MM.1S (cell line): Measurements from ENCODE around the gene TLE3.

ENCODE experiments used
- DNase-seq: peaks from one replicate; pipeline ENCODE4 v3.0.0-alpha.2; 2015
- H2AFZ ChIP-seq: fragments of 300-600 bp; sonication (generic); 2 replicates; pipeline ENCODE4 v1.6.0; 2016; ENCODE audit warnings: antibody characterized with exemption, low read length
- H3F3A ChIP-seq: fragments of 300-600 bp; sonication (generic); 2 replicates; pipeline ENCODE4 v1.6.1; 2016; ENCODE audit warnings: mild to moderate bottlenecking, antibody characterized with exemption, low read length, moderate library complexity, mixed read lengths; ENCODE audit not compliant: insufficient read depth
- H3K27ac ChIP-seq: fragments of 300-600 bp; sonication (generic); 2 replicates; pipeline ENCODE4 v1.5.1; 2016; ENCODE audit warnings: mild to moderate bottlenecking, low read length
- H3K27me3 ChIP-seq: fragments of 300-600 bp; sonication (generic); replicated peaks from 2 replicates; pipeline ENCODE4 v1.6.0; 2016; ENCODE audit warnings: low read length; ENCODE audit not compliant: insufficient read depth
- H3K36me3 ChIP-seq: fragments of 300-600 bp; sonication (generic); replicated peaks from 2 replicates; pipeline ENCODE4 v1.6.1; 2016; ENCODE audit warnings: mild to moderate bottlenecking, low read length, mixed read lengths; ENCODE audit not compliant: insufficient read depth
- H3K4me1 ChIP-seq: fragments of 300-600 bp; sonication (generic); 2 replicates; pipeline ENCODE4 v1.6.1; 2016; ENCODE audit warnings: low read length, mixed read lengths
- H3K4me2 ChIP-seq: fragments of 300-600 bp; sonication (generic); 2 replicates; pipeline ENCODE4 v1.6.0; 2016; ENCODE audit warnings: low read depth, low read length
- H3K4me3 ChIP-seq: fragments of 300-600 bp; sonication (generic); 2 replicates; pipeline ENCODE4 v1.5.1; 2016; ENCODE audit warnings: low read length, mixed read lengths
- H3K79me2 ChIP-seq: fragments of 300-600 bp; sonication (generic); 2 replicates; pipeline ENCODE4 v1.6.1; 2016; ENCODE audit warnings: mixed run types, low read length, mixed read lengths
- H3K9ac ChIP-seq: fragments of 300-600 bp; sonication (generic); 2 replicates; pipeline ENCODE4 v1.6.1; 2016; ENCODE audit warnings: low read length, mixed read lengths
- H3K9me2 ChIP-seq: fragments of 300-600 bp; sonication (generic); replicated peaks from 2 replicates; pipeline ENCODE4 v1.6.1; 2016; ENCODE audit warnings: mild to moderate bottlenecking, low read length, mixed read lengths; ENCODE audit not compliant: insufficient read depth
- H3K9me3 ChIP-seq: fragments of 300-600 bp; sonication (generic); replicated peaks from 2 replicates; pipeline ENCODE4 v1.6.1; 2016; ENCODE audit warnings: mild to moderate bottlenecking, low read length, mixed read lengths; ENCODE audit not compliant: insufficient read depth
- H4K20me1 ChIP-seq: fragments of 300-600 bp; sonication (generic); 2 replicates; pipeline ENCODE4 v1.6.1; 2016; ENCODE audit warnings: mild to moderate bottlenecking, low read length, moderate library complexity, mixed read lengths; ENCODE audit not compliant: insufficient read depth
- CTCF ChIP-seq: fragments of 300-600 bp; sonication (generic); IDR thresholded peaks from 2 replicates; pipeline ENCODE4 v1.5.1; 2016; ENCODE audit warnings: antibody characterized with exemption, low read length, mixed read lengths
- EZH2 ChIP-seq: fragments of 300-600 bp; sonication (generic); optimal IDR thresholded peaks from 2 replicates; pipeline ENCODE3; 2017; ENCODE audit warnings: low read depth, mild to moderate bottlenecking, antibody characterized with exemption, low read length, mixed read lengths
- EZH2phosphoT487 ChIP-seq: fragments of 300-600 bp; sonication (generic); IDR thresholded peaks from 2 replicates; pipeline ENCODE4 v1.6.1; 2018; ENCODE audit warnings: antibody characterized with exemption, low read length

Gene TLE3

GRCh38 chr15:70066447-70066846, 31.3 kb downstream of the TLE3 start:
- Histone ChIP-seq H3K36me3 (peaks cover 32% of the 10 kb centered on the region; the same call in 1 of the 2 replicates), H3K9ac (no peak overlapping the region), H3K27me3 (no peaks in the 10 kb centered on the region), H3K9me3 (no peaks in the 10 kb centered on the region), H3K4me1 (no peaks in the 10 kb centered on the region), H3K79me2 (peaks cover 97% of the 10 kb centered on the region), H3K4me3 (no peak overlapping the region), H3F3A (peaks cover 3% of the 10 kb centered on the region; the same call in 1 of the 2 replicates), H3K4me2 (no peak overlapping the region), H3K27ac (no peak overlapping the region), H4K20me1 (peaks cover 22% of the 10 kb centered on the region), H2AFZ (no peak overlapping the region), H3K9me2 (no peaks in the 10 kb centered on the region)
- no peak for TF ChIP-seq EZH2phosphoT487
- no peak for TF ChIP-seq CTCF
- no peak for TF ChIP-seq EZH2
- DNase-seq, result no peak

GRCh38 chr15:70066004-70066403, 31.7 kb downstream of the TLE3 start:
- no peak overlapping the region for H2AFZ ChIP-seq
- H4K20me1 ChIP-seq, result peaks cover 22% of the 10 kb centered on the region
- H3K4me3 ChIP-seq, result no peak overlapping the region
- H3K27ac ChIP-seq, result no peak overlapping the region
- H3K4me1 ChIP-seq, result no peaks in the 10 kb centered on the region
- no peak for TF ChIP-seq EZH2
- no peak for TF ChIP-seq EZH2phosphoT487
- no peak for TF ChIP-seq CTCF
- H3K36me3 ChIP-seq, result peaks cover 31% of the 10 kb centered on the region; the same call in 1 of the 2 replicates
- peaks cover 97% of the 10 kb centered on the region for H3K79me2 ChIP-seq
- H3K4me2 ChIP-seq, result no peak overlapping the region
- peaks cover 3% of the 10 kb centered on the region; the same call in 1 of the 2 replicates for H3F3A ChIP-seq
- H3K9me2 ChIP-seq, result no peaks in the 10 kb centered on the region
- H3K27me3 ChIP-seq, result no peaks in the 10 kb centered on the region
- no peaks in the 10 kb centered on the region for H3K9me3 ChIP-seq
- DNase-seq, result no peak
- no peak overlapping the region for H3K9ac ChIP-seq

- H3K9ac ChIP-seq, result no peak overlapping the region
- no peaks in the 10 kb centered on the region for H3K9me3 ChIP-seq
- peaks cover 18% of the 10 kb centered on the region for H4K20me1 ChIP-seq
- no peak for DNase-seq
- H3K4me2 ChIP-seq, result no peak overlapping the region
- TF ChIP-seq CTCF, result no peak
- TF ChIP-seq EZH2, result no peak
- TF ChIP-seq EZH2phosphoT487, result no peak
- H3K4me1 ChIP-seq, result no peaks in the 10 kb centered on the region
- peaks cover 3% of the 10 kb centered on the region; the same call in 1 of the 2 replicates for H3F3A ChIP-seq
- H3K79me2 ChIP-seq, result peaks cover 97% of the 10 kb centered on the region
- H3K9me2 ChIP-seq, result no peaks in the 10 kb centered on the region
- H2AFZ ChIP-seq, result no peak overlapping the region
- peaks cover 34% of the 10 kb centered on the region for H3K36me3 ChIP-seq
- no peak overlapping the region for H3K4me3 ChIP-seq
- no peak overlapping the region for H3K27ac ChIP-seq
- no peaks in the 10 kb centered on the region for H3K27me3 ChIP-seq
Measured at GRCh38 chr15:70065006-70065722, 32.6 kb downstream of the TLE3 start.
